H1 (cell line): ENCODE results near the gene GSTM3. TPM values are rescaled to one million over a fixed set of nuclear protein-coding genes. Genes with fewer than 3 reads are reported as not detected.

Experiments
- CTCF ChIA-PET: fragments of 300-600 bp; sonication (Branson Sonifier 250); formaldehyde crosslinking; loops from one replicate; lab custom pipeline; 2021; ENCODE audit not compliant: partially characterized antibody; lab: Charles Lee
- POLR2A ChIA-PET: fragments of 300-600 bp; sonication (Branson Sonifier 250); formaldehyde crosslinking; loops from one replicate; lab custom pipeline; 2021; ENCODE audit warnings: inconsistent platforms; ENCODE audit not compliant: partially characterized antibody; lab: Charles Lee
- DNase-seq, 2 experiments: peaks; one replicate each; pipeline versions ENCODE4 v3.0.0 to v3.0.0-alpha.2; 2010 to 2022; ENCODE audit warnings: low spot score in 2 of 2, low read depth in 1 of 2, mixed read lengths in 1 of 2
- FAIRE-seq: peaks from 2 replicates; lab custom pipeline; 2011; peaks lifted over from hg19 to GRCh38; lab: Jason Lieb, UNC
- H2AFZ ChIP-seq: 2 replicates; pipeline ENCODE4 v1.8.1; 2012; ENCODE audit warnings: low read length, inconsistent platforms
- H2AK5ac ChIP-seq: 2 replicates; pipeline ENCODE4 v1.6.1; 2013; ENCODE audit warnings: low read depth, low read length
- H2BK120ac ChIP-seq: replicated peaks from 2 replicates; pipeline ENCODE3; 2013; ENCODE audit warnings: low read depth, low read length, inconsistent platforms
- H2BK12ac ChIP-seq: 2 replicates; pipeline ENCODE4 v1.6.1; 2013; ENCODE audit warnings: low read depth, low read length
- H2BK15ac ChIP-seq: 2 replicates; pipeline ENCODE4 v1.6.1; 2013; ENCODE audit warnings: low read length
- H2BK20ac ChIP-seq: 2 replicates; pipeline ENCODE4 v1.6.1; 2013; ENCODE audit warnings: low read length
- H2BK5ac ChIP-seq: 2 replicates; pipeline ENCODE4 v1.6.1; 2013; ENCODE audit warnings: low read depth, low read length
- H3K14ac ChIP-seq: 2 replicates; pipeline ENCODE4 v1.6.1; 2013; ENCODE audit warnings: inconsistent platforms; ENCODE audit not compliant: insufficient read length
- H3K18ac ChIP-seq: 2 replicates; pipeline ENCODE4 v1.6.1; 2013; ENCODE audit warnings: low read length; ENCODE audit errors: extremely low read depth
- H3K23ac ChIP-seq: 2 replicates; pipeline ENCODE4 v1.6.1; 2013; ENCODE audit warnings: inconsistent platforms; ENCODE audit not compliant: insufficient read length
- H3K23me2 ChIP-seq: 2 replicates; pipeline ENCODE4 v1.6.1; 2013; ENCODE audit warnings: low read depth, low read length
- H3K27ac ChIP-seq: 2 replicates; pipeline ENCODE4 v1.6.1; 2011; ENCODE audit warnings: low read depth, low read length, inconsistent platforms
- H3K27me3 ChIP-seq, 4 experiments: replicated peaks in 1 of 4; 1 replicate in 1 of 4; 2 replicates in 3 of 4; pipeline versions ENCODE4 v1.6.1 to v1.8.1; 2011 to 2013; ENCODE audit warnings: low read length in 3 of 4, mild to moderate bottlenecking in 3 of 4, inconsistent platforms in 2 of 4, mixed read lengths in 2 of 4, moderate library complexity in 1 of 4; ENCODE audit not compliant: control insufficient read depth in 3 of 4, insufficient read depth in 3 of 4; ENCODE audit errors: extremely low read depth in 1 of 4
- H3K36me3 ChIP-seq, 4 experiments: 2 replicates each; pipeline versions ENCODE4 v1.6.1 to v1.8.1; 2011 to 2013; ENCODE audit warnings: mild to moderate bottlenecking in 4 of 4, low read length in 3 of 4, moderate library complexity in 2 of 4, control low read depth in 1 of 4, inconsistent platforms in 1 of 4; ENCODE audit not compliant: insufficient read depth in 4 of 4, control insufficient read depth in 2 of 4
- H3K4ac ChIP-seq: replicated peaks from 2 replicates; pipeline ENCODE3; 2013; ENCODE audit warnings: low read length, low read depth, mixed read lengths, inconsistent platforms; ENCODE audit not compliant: insufficient read length
- H3K4me1 ChIP-seq, 4 experiments: replicated peaks in 1 of 4; 1 replicate in 1 of 4; 2 replicates in 3 of 4; pipeline versions ENCODE4 v1.6.1 to v1.8.1; 2011 to 2013; ENCODE audit warnings: low read length in 3 of 4, inconsistent platforms in 2 of 4, mixed read lengths in 1 of 4; ENCODE audit not compliant: insufficient read depth in 4 of 4, control insufficient read depth in 3 of 4
- H3K4me2 ChIP-seq, 2 experiments: 2 replicates each; pipeline versions ENCODE4 v1.6.1 to v1.8.1; 2011 to 2013; ENCODE audit warnings: low read depth in 2 of 2, low read length in 2 of 2, control low read depth in 1 of 2, inconsistent platforms in 1 of 2, mild to moderate bottlenecking in 1 of 2; ENCODE audit not compliant: insufficient read depth in 1 of 2
- H3K4me3 ChIP-seq, 4 experiments: fragments of 200-600, 300-600 bp in 1 of 4; sonication (generic), shearing (Covaris generic), sonication (Bioruptor Twin) in 1 of 4; 2 replicates each; pipeline versions ENCODE4 v1.5.1 to v1.8.1; 2011 to 2016; ENCODE audit warnings: low read length in 4 of 4, low read depth in 3 of 4, control low read depth in 2 of 4, inconsistent platforms in 2 of 4, mild to moderate bottlenecking in 2 of 4, mixed read lengths in 1 of 4, moderate library complexity in 1 of 4; ENCODE audit not compliant: insufficient read depth in 2 of 4; ENCODE audit errors: extremely low read depth in 1 of 4
- H3K56ac ChIP-seq: replicated peaks from 2 replicates; pipeline ENCODE3; 2013; ENCODE audit warnings: low read depth, mild to moderate bottlenecking, mixed read lengths, low read length, inconsistent platforms; ENCODE audit not compliant: insufficient read length
- H3K79me1 ChIP-seq: 2 replicates; pipeline ENCODE4 v1.6.1; 2013; ENCODE audit warnings: low read depth, low read length, control low read depth
- H3K79me2 ChIP-seq, 2 experiments: 2 replicates each; pipeline versions ENCODE4 v1.6.1 to v1.8.1; 2012 to 2013; ENCODE audit warnings: low read length in 2 of 2, mild to moderate bottlenecking in 2 of 2, inconsistent platforms in 1 of 2; ENCODE audit not compliant: insufficient read depth in 2 of 2, control insufficient read depth in 1 of 2
- H3K9ac ChIP-seq, 4 experiments: replicated peaks in 1 of 4; 1 replicate in 1 of 4; 2 replicates in 3 of 4; pipeline versions ENCODE4 v1.6.1 to v1.8.1; 2011 to 2013; ENCODE audit warnings: low read depth in 3 of 4, low read length in 3 of 4, control low read depth in 2 of 4, mild to moderate bottlenecking in 2 of 4, moderate library complexity in 2 of 4, inconsistent platforms in 1 of 4; ENCODE audit errors: extremely low read depth in 1 of 4
- H3K9me3 ChIP-seq, 2 experiments: 2 replicates each; pipeline versions ENCODE4 v1.6.1 to v1.8.1; 2012 to 2013; ENCODE audit warnings: mild to moderate bottlenecking in 2 of 2, moderate library complexity in 2 of 2, control low read depth in 1 of 2, inconsistent platforms in 1 of 2, low read depth in 1 of 2, low read length in 1 of 2, mixed read lengths in 1 of 2; ENCODE audit not compliant: insufficient read depth in 2 of 2
- H4K20me1 ChIP-seq, 2 experiments: replicated peaks in 1 of 2; 2 replicates each; pipeline versions ENCODE3 to v1.8.1; 2011 to 2013; ENCODE audit warnings: inconsistent platforms in 2 of 2, low read length in 2 of 2, mild to moderate bottlenecking in 1 of 2; ENCODE audit not compliant: insufficient read depth in 2 of 2, control insufficient read depth in 1 of 2
- H4K5ac ChIP-seq: 2 replicates; pipeline ENCODE4 v1.6.1; 2013; ENCODE audit warnings: low read length, low read depth, mixed read lengths, inconsistent platforms; ENCODE audit not compliant: insufficient read length
- H4K8ac ChIP-seq: 2 replicates; pipeline ENCODE4 v1.8.0; 2013; ENCODE audit warnings: mild to moderate bottlenecking, moderate library complexity, low read length, inconsistent platforms; ENCODE audit not compliant: insufficient read depth; ENCODE audit errors: extremely low read depth
- H4K91ac ChIP-seq: replicated peaks from 2 replicates; pipeline ENCODE3; 2013; ENCODE audit warnings: low read length, mixed read lengths, inconsistent platforms; ENCODE audit not compliant: insufficient read length
- BACH1 ChIP-seq: IDR thresholded peaks from 2 replicates; pipeline ENCODE4 v1.6.1; 2012; ENCODE audit warnings: low read length, improper control_type of control experiment
- POU5F1 ChIP-seq: IDR thresholded peaks from 2 replicates; pipeline ENCODE4 v1.6.1; 2011; ENCODE audit warnings: low read depth, mild to moderate bottlenecking, low read length, moderate library complexity
- TAF7 ChIP-seq: optimal IDR thresholded peaks from 2 replicates; pipeline ENCODE3; 2011; ENCODE audit warnings: low read depth, mild to moderate bottlenecking, inconsistent platforms, low read length, moderate library complexity, borderline replicate concordance
- WGBS, 2 experiments: shearing (Covaris generic) in 1 of 2; methylation state at CpG; one replicate each; pipeline versions ENCODE4 v1.1.6 to v1.1.7; 2013 to 2015; ENCODE audit warnings: low lambda C conversion rate in 2 of 2, mixed read lengths in 2 of 2, inconsistent platforms in 1 of 2, low coverage in 1 of 2, missing lambda C conversion rate in 1 of 2; ENCODE audit not compliant: insufficient replicate concordance in 2 of 2, insufficient coverage in 1 of 2, insufficient read length in 1 of 2; ENCODE audit errors: extremely low coverage in 1 of 2, missing lambda C conversion rate in 1 of 2; 5-methylcytosine and 5-hydroxymethylcytosine counted together
- polyA plus RNA-seq, 7 experiments: library from polyadenylated mRNA; depleted of rRNA in 3 of 7; stranded (reverse) in 5 of 7; unstranded in 2 of 7; fragments of >200 nt in 5 of 7; fragments of 200-250 nt in 2 of 7; gene quantifications; 1 replicate in 5 of 7; 2 replicates in 1 of 7; 4 replicates in 1 of 7; pipeline versions ENCODE4 v1.2.1 to v1.2.3, GENCODE V29; 2011 to 2013; ENCODE audit warnings: missing spikeins in 2 of 7, mixed read lengths in 2 of 7
- total RNA-seq: library from RNA; stranded (reverse); fragmentation: NEBNext Ultra II Directional; extraction: Animal tissue kit (Norgen Biotek cat#: 25700); gene quantifications from 2 replicates; pipeline ENCODE4 v1.2.1, GENCODE V29; 2021

GSTM3 gene
- total and polyA plus RNA-seq, 2 of the 8 experiments (the other 6 are each of a cell fraction or from before 2014, with no cell fraction given), result 2.2 to 5.1 TPM

GRCh38 chr1:109719337-109719837 is 21.5 kb downstream of the GSTM3 start:
- no peak overlapping the region for H3K18ac ChIP-seq
- no peak; the same call in 1 of the 2 replicates for TF ChIP-seq BACH1
- TF ChIP-seq POU5F1, result no peak
- no peak for TF ChIP-seq TAF7
- no peaks in the 10 kb centered on the region for H4K20me1 ChIP-seq
- H2BK5ac ChIP-seq, result no peak overlapping the region
- no peak overlapping the region for H3K27ac ChIP-seq
- no peak overlapping the region for H4K91ac ChIP-seq
- H2BK20ac ChIP-seq, result no peak overlapping the region
- H3K79me2 ChIP-seq, result no peaks in the 10 kb centered on the region
- H3K4me2 ChIP-seq, result no peak overlapping the region
- H3K14ac ChIP-seq, result no peak overlapping the region
- no peak overlapping the region for H2AFZ ChIP-seq
- H3K36me3 ChIP-seq, result no peaks in the 10 kb centered on the region
- H3K79me1 ChIP-seq, result no peaks in the 10 kb centered on the region
- WGBS, 2 experiments, result 91% methylated on average over 5 of the region's 5 CpGs; no CpG with 5 or more reads in 1 of the 2 experiments
- no peak overlapping the region for H3K9ac ChIP-seq
- no peak for FAIRE-seq
- no peak for DNase-seq
- H3K56ac ChIP-seq, result no peak overlapping the region
- H2BK12ac ChIP-seq, result no peak overlapping the region
- ChIA-PET POLR2A (no interaction called here), CTCF (interaction anchor here (1.2 to 7.4 kb wide), 4 partner anchors 14 to 80 kb away, joined by 3 to 51 read pairs (median 6); no protein-coding TSS in a partner anchor)
- no peak overlapping the region for H4K5ac ChIP-seq
- no peaks in the 10 kb centered on the region for H3K27me3 ChIP-seq
- H3K23me2 ChIP-seq, result no peaks in the 10 kb centered on the region
- H3K4ac ChIP-seq, result no peak overlapping the region
- H2BK120ac ChIP-seq, result no peak overlapping the region
- H2AK5ac ChIP-seq, result no peak overlapping the region
- no peaks in the 10 kb centered on the region for H3K9me3 ChIP-seq
- no peak overlapping the region for H4K8ac ChIP-seq
- no peak overlapping the region for H3K23ac ChIP-seq
- H3K4me1 ChIP-seq, result no peaks in the 10 kb centered on the region
- H2BK15ac ChIP-seq, result no peak overlapping the region
- no peak overlapping the region for H3K4me3 ChIP-seq
